ENCODE results near the gene TRIM17.

- TF ChIP-seq, protein P1, sequence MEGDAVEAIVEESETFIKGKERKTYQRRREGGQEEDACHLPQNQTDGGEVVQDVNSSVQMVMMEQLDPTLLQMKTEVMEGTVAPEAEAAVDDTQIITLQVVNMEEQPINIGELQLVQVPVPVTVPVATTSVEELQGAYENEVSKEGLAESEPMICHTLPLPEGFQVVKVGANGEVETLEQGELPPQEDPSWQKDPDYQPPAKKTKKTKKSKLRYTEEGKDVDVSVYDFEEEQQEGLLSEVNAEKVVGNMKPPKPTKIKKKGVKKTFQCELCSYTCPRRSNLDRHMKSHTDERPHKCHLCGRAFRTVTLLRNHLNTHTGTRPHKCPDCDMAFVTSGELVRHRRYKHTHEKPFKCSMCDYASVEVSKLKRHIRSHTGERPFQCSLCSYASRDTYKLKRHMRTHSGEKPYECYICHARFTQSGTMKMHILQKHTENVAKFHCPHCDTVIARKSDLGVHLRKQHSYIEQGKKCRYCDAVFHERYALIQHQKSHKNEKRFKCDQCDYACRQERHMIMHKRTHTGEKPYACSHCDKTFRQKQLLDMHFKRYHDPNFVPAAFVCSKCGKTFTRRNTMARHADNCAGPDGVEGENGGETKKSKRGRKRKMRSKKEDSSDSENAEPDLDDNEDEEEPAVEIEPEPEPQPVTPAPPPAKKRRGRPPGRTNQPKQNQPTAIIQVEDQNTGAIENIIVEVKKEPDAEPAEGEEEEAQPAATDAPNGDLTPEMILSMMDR (IDR thresholded peaks at IDR 0.05), result no peak
- no peak for TF ChIP-seq POLR2AphosphoS5 (IDR thresholded peaks at IDR 0.05)
Observed at GRCh38 chr1:228464487-228464983, 47.9 kb upstream of the TRIM17 start.

All from breast epithelium (tissue), 3 donors.